ENCODE data around the gene C2CD5. TPM values are rescaled to one million over a fixed set of nuclear protein-coding genes. Genes with fewer than 3 reads are reported as not detected.

C2CD5 gene
- total RNA-seq, 2 donors from 2014 or later: 38.9 to 46.0 TPM

Other genes with a start within 250 kb of the C2CD5 start
- gene ST8SIA1, start 209.8 kb downstream of the C2CD5 start, total RNA-seq: 1 to 10 TPM; 1.2 to 2.7 TPM
- 100 to 1,000 TPM in 1 of 2 donors, 10 to 100 TPM in 1; 82.4 to 115 TPM for gene ETNK1, start 80.6 kb upstream of the C2CD5 start, total RNA-seq

Data from colonic mucosa (tissue), 2 donors.